Measurements from ENCODE around the gene HDAC9. TPM values are rescaled to one million over a fixed set of nuclear protein-coding genes. Genes with fewer than 3 reads are reported as not detected.

Gene HDAC9
- total RNA-seq, 2 donors from 2014 or later, result 4.9 to 12.9 TPM

- intact Hi-C loops (cut with DNase I), result no loop called here
- Histone ChIP-seq H3K27ac (no peak overlapping the region), H3K9me3 (no peaks in the 10 kb centered on the region), H3K4me1 (no peaks in the 10 kb centered on the region), H3K36me3 (replicated peaks in 1 of 2; ENCODE audit: insufficient read depth in 1 of 2, low read depth in 2 of 2) (no peaks in the 10 kb centered on the region), H3K4me3 (no peak overlapping the region), H3K27me3 (no peaks in the 10 kb centered on the region)
- TF ChIP-seq CTCF (IDR thresholded peaks at IDR 0.05) (peak; percentile 29 to 57 (median 43)), POLR2A (IDR thresholded peaks at IDR 0.05) (no peak)
- ATAC-seq (peak; percentile 48), DNase-seq (no peak)
- WGBS, 2 donors, result 3 to 12% methylated on average over 1 of the region's 1 CpG
These were observed 95.3 kb downstream of the HDAC9 start for GRCh38 chr7:18590744-18591340.

GRCh38 chr7:18593602-18594279 lies 98.2 kb downstream of the HDAC9 start:
- ATAC-seq, result no peak
- intact Hi-C loops (cut with DNase I), result no loop called here
- no peaks in the 10 kb centered on the region for H3K27me3 ChIP-seq
- 47 to 66% methylated on average over 4 of the region's 4 CpGs for WGBS, 2 donors
- H3K27ac ChIP-seq, result no peak overlapping the region
- no peak for TF ChIP-seq POLR2A (IDR thresholded peaks at IDR 0.05)
- no peak for TF ChIP-seq CTCF (IDR thresholded peaks at IDR 0.05)
- no peak overlapping the region for H3K4me3 ChIP-seq
- no peak for DNase-seq
- no peaks in the 10 kb centered on the region for H3K9me3 ChIP-seq
- no peaks in the 10 kb centered on the region for H3K36me3 ChIP-seq (replicated peaks in 1 of 2; ENCODE audit: insufficient read depth in 1 of 2, low read depth in 2 of 2)
- no peaks in the 10 kb centered on the region for H3K4me1 ChIP-seq

GRCh38 chr7:18597754-18598153 lies 102.2 kb downstream of the HDAC9 start:
- no peak for DNase-seq
- Histone ChIP-seq H3K27me3 (no peaks in the 10 kb centered on the region), H3K9me3 (no peaks in the 10 kb centered on the region), H3K27ac (no peak overlapping the region), H3K36me3 (replicated peaks in 1 of 2; ENCODE audit: insufficient read depth in 1 of 2, low read depth in 2 of 2) (no peaks in the 10 kb centered on the region), H3K4me1 (no peaks in the 10 kb centered on the region), H3K4me3 (no peak overlapping the region)
- intact Hi-C loops (cut with DNase I), result no loop called here
- no peak for TF ChIP-seq POLR2A (IDR thresholded peaks at IDR 0.05)
- TF ChIP-seq CTCF (IDR thresholded peaks at IDR 0.05), result no peak
- WGBS, 2 donors, result 16 to 26% methylated on average over 1 of the region's 1 CpG
- ATAC-seq, result no peak

GRCh38 chr7:18607025-18607424 lies 111.5 kb downstream of the HDAC9 start:
- ATAC-seq (no peak), DNase-seq (no peak)
- peaks cover 0 to 7% (median 0%) of the 10 kb centered on the region in 3 donors for H3K9me3 ChIP-seq
- intact Hi-C loops (cut with DNase I), result no loop called here
- no peaks in the 10 kb centered on the region for H3K36me3 ChIP-seq (replicated peaks in 1 of 2; ENCODE audit: insufficient read depth in 1 of 2, low read depth in 2 of 2)
- H3K27me3 ChIP-seq, result no peaks in the 10 kb centered on the region
- 27 to 32% methylated on average over 1 of the region's 1 CpG for WGBS, 2 donors
- H3K4me1 ChIP-seq, result no peaks in the 10 kb centered on the region
- no peak overlapping the region for H3K4me3 ChIP-seq
- H3K27ac ChIP-seq, result no peak overlapping the region
- no peak for TF ChIP-seq CTCF (IDR thresholded peaks at IDR 0.05)
- TF ChIP-seq POLR2A (IDR thresholded peaks at IDR 0.05), result no peak
